Adrenal gland (tissue), 5 donors: ENCODE results near the gene CADPS.

Experiments used
- POLR2A ChIP-seq, 2 donors: fragments of 450-650 bp; IDR thresholded peaks; one replicate each; pipeline ENCODE4 v1.6.1; 2017; ENCODE audit warnings: antibody characterized with exemption in 2 of 2, mild to moderate bottlenecking in 2 of 2, moderate library complexity in 1 of 2
- TF ChIP-seq, protein P1 (sequence below), 6 experiments: fragments of 450-650 bp in 4 of 6; fragments of 200-600 bp in 2 of 6; sonication (generic) in 1 of 6; IDR thresholded peaks; 1 replicate in 5 of 6; 2 replicates in 1 of 6; pipeline versions ENCODE4 v1.5.1 to v1.8.0; 2016 to 2021; ENCODE audit warnings: antibody characterized with exemption in 6 of 6, mild to moderate bottlenecking in 2 of 6, moderate library complexity in 1 of 6
- donor health status: DM: no; HTN: no; CAD: no.

DNA sequence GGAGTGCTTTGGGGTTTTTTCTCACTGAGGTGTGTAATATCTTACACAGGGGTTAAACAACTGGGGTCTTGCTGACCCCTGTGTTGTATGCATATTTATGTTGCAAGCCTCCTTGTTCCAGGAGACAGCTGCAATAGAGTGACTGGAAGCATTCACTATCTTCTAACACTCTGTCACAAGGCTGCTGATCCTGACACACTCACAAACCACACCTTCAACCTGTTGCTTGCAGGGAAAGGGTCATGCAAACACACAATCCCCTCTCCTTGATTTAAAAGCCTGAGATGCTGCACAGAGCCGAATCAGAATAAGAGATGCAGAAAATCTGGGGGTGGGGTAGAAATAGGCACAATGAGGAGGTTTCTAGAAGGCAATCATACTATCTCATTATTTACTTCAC lies 197.3 kb downstream of the CADPS start:
- TF ChIP-seq POLR2A (IDR thresholded peaks at IDR 0.05) = no peak
- TF ChIP-seq, protein P1, sequence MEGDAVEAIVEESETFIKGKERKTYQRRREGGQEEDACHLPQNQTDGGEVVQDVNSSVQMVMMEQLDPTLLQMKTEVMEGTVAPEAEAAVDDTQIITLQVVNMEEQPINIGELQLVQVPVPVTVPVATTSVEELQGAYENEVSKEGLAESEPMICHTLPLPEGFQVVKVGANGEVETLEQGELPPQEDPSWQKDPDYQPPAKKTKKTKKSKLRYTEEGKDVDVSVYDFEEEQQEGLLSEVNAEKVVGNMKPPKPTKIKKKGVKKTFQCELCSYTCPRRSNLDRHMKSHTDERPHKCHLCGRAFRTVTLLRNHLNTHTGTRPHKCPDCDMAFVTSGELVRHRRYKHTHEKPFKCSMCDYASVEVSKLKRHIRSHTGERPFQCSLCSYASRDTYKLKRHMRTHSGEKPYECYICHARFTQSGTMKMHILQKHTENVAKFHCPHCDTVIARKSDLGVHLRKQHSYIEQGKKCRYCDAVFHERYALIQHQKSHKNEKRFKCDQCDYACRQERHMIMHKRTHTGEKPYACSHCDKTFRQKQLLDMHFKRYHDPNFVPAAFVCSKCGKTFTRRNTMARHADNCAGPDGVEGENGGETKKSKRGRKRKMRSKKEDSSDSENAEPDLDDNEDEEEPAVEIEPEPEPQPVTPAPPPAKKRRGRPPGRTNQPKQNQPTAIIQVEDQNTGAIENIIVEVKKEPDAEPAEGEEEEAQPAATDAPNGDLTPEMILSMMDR (IDR thresholded peaks at IDR 0.05) = no peak
